ENCODE measurements around the gene PFKFB3. TPM values are rescaled to one million over a fixed set of nuclear protein-coding genes. Genes with fewer than 3 reads are reported as not detected.

Gene PFKFB3
- total and polyA plus RNA-seq, 2 experiments from 2014 or later = 21.6 to 26.2 TPM

DNA sequence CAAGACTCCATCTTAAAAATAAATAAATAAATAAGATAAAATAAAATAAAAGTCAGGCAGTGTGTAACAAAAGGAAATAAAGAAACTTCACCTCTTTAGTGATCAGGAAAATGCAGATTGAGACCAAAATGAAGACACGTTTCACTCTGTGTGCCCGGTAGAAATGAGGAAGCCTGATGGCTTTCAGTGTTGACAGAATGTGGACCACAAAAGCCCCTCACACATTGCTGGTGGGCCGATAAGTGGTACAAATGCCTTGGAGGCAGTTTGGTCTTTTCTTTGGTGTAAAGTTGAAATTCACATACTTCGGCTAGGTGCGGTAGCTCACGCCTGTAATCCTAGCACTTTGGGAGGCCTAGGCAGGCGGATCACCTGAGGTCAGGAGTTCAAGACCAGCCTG lies 44.5 kb upstream of the PFKFB3 start:
- DNase-seq (ENCODE audit: low spot score) = no peak
- Histone ChIP-seq H3K79me2 (no peaks in the 10 kb centered on the region), H3K27ac (peak overlapping the region; percentile 10), H3K4me2 (no peak overlapping the region), H3K9me2 (replicated peaks; ENCODE audit: insufficient read depth) (no peaks in the 10 kb centered on the region), H4K20me1 (ENCODE audit: insufficient read depth, poor library complexity, severe bottlenecking) (no peaks in the 10 kb centered on the region), H3K27me3 (no peaks in the 10 kb centered on the region), H3K36me3 (replicated peaks; ENCODE audit: insufficient read depth, low read depth) (no peaks in the 10 kb centered on the region), H3K4me3 (no peak overlapping the region), H3K4me1 (ENCODE audit: insufficient read depth) (no peaks in the 10 kb centered on the region), H3K9me3 (ENCODE audit: low read depth) (no peaks in the 10 kb centered on the region), H2AFZ (no peak overlapping the region)
- TF ChIP-seq EZH2phosphoT487 (IDR thresholded peaks at IDR 0.05; ENCODE audit: low read depth, severe bottlenecking, unreplicated experiment) = no peak
- no peak for TF ChIP-seq EZH2 (IDR thresholded peaks at IDR 0.05; ENCODE audit: borderline replicate concordance)
- TF ChIP-seq, protein P1, sequence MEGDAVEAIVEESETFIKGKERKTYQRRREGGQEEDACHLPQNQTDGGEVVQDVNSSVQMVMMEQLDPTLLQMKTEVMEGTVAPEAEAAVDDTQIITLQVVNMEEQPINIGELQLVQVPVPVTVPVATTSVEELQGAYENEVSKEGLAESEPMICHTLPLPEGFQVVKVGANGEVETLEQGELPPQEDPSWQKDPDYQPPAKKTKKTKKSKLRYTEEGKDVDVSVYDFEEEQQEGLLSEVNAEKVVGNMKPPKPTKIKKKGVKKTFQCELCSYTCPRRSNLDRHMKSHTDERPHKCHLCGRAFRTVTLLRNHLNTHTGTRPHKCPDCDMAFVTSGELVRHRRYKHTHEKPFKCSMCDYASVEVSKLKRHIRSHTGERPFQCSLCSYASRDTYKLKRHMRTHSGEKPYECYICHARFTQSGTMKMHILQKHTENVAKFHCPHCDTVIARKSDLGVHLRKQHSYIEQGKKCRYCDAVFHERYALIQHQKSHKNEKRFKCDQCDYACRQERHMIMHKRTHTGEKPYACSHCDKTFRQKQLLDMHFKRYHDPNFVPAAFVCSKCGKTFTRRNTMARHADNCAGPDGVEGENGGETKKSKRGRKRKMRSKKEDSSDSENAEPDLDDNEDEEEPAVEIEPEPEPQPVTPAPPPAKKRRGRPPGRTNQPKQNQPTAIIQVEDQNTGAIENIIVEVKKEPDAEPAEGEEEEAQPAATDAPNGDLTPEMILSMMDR (IDR thresholded peaks at IDR 0.05; ENCODE audit: poor library complexity) = no peak
- WGBS (ENCODE audit: low lambda C conversion rate, missing lambda C conversion rate) = 95% methylated on average over 7 of the region's 7 CpGs

DNA sequence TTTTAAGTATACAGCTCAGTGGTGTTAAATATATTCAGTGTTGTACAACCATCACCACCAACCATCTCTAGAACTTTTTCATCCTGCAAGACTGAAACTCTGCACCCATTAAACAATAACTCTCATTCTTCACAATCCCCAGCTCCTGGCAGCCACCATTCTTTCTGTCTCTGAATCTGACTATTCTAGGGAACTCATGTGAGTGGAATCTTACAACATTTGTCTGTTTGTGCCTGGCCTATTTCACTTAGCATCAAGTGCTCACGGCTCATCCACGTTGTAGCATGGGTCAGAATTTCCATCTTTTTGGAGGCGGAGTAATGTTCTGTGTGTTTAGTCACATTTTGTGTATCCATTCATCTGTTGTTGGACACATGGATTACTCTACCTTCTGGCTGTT lies 40.8 kb upstream of the PFKFB3 start:
- no peak overlapping the region for H3K4me3 ChIP-seq
- DNase-seq (ENCODE audit: low spot score) = peak; percentile 47
- no peaks in the 10 kb centered on the region for H3K9me2 ChIP-seq (replicated peaks; ENCODE audit: insufficient read depth)
- peaks cover 8% of the 10 kb centered on the region for H3K79me2 ChIP-seq
- H4K20me1 ChIP-seq (ENCODE audit: insufficient read depth, poor library complexity, severe bottlenecking) = no peaks in the 10 kb centered on the region
- H3K27me3 ChIP-seq = no peaks in the 10 kb centered on the region
- TF ChIP-seq, protein P1 (IDR thresholded peaks at IDR 0.05; ENCODE audit: poor library complexity) = no peak
- no peak for TF ChIP-seq EZH2phosphoT487 (IDR thresholded peaks at IDR 0.05; ENCODE audit: low read depth, severe bottlenecking, unreplicated experiment)
- TF ChIP-seq EZH2 (IDR thresholded peaks at IDR 0.05; ENCODE audit: borderline replicate concordance) = no peak
- H3K4me2 ChIP-seq = no peak overlapping the region
- H3K9me3 ChIP-seq (ENCODE audit: low read depth) = no peaks in the 10 kb centered on the region
- peaks cover 6% of the 10 kb centered on the region for H3K4me1 ChIP-seq (ENCODE audit: insufficient read depth)
- H2AFZ ChIP-seq = no peak overlapping the region
- WGBS (ENCODE audit: low lambda C conversion rate, missing lambda C conversion rate) = 73% methylated on average over 3 of the region's 3 CpGs
- H3K27ac ChIP-seq = peak overlapping the region; percentile 68
- H3K36me3 ChIP-seq (replicated peaks; ENCODE audit: insufficient read depth, low read depth) = no peaks in the 10 kb centered on the region

GRCh38 chr10:6162589-6163356 lies 40.0 kb upstream of the PFKFB3 start:
- Histone ChIP-seq H3K27ac (peak overlapping the region; percentile 68), H3K79me2 (peaks cover 8% of the 10 kb centered on the region), H4K20me1 (ENCODE audit: insufficient read depth, poor library complexity, severe bottlenecking) (no peaks in the 10 kb centered on the region), H3K4me1 (ENCODE audit: insufficient read depth) (peaks cover 6% of the 10 kb centered on the region), H3K9me2 (replicated peaks; ENCODE audit: insufficient read depth) (no peaks in the 10 kb centered on the region), H2AFZ (peak overlapping the region; percentile 41), H3K9me3 (ENCODE audit: low read depth) (no peaks in the 10 kb centered on the region), H3K4me2 (peak overlapping the region; percentile 77), H3K27me3 (no peaks in the 10 kb centered on the region), H3K36me3 (replicated peaks; ENCODE audit: insufficient read depth, low read depth) (no peaks in the 10 kb centered on the region), H3K4me3 (no peak overlapping the region)
- no peak for TF ChIP-seq EZH2 (IDR thresholded peaks at IDR 0.05; ENCODE audit: borderline replicate concordance)
- DNase-seq (ENCODE audit: low spot score) = peak; percentile 38
- 45% methylated on average over 12 of the region's 12 CpGs for WGBS (ENCODE audit: low lambda C conversion rate, missing lambda C conversion rate)
